ENCODE results near the gene THBD. TPM values are rescaled to one million over a fixed set of nuclear protein-coding genes. Genes with fewer than 3 reads are reported as not detected.

The THBD gene
- total RNA-seq, 1 experiment from 2014 or later = not detected

- CTCF ChIA-PET = no interaction called here
- DNase-seq = no peak
- no peaks in the 10 kb centered on the region for H3K4me1 Mint-ChIP-seq (ENCODE audit: low read depth, unreplicated experiment)
- H3K36me3 Mint-ChIP-seq (ENCODE audit: insufficient read depth, unreplicated experiment) = no peaks in the 10 kb centered on the region
- no peaks in the 10 kb centered on the region for H3K27me3 Mint-ChIP-seq (ENCODE audit: unreplicated experiment)
- no peaks in the 10 kb centered on the region for H3K9me3 Mint-ChIP-seq (ENCODE audit: low read depth, unreplicated experiment)
- no peak for TF ChIP-seq CTCF (IDR thresholded peaks at IDR 0.05; ENCODE audit: unreplicated experiment)
- intact Hi-C loops (cut with micrococcal nuclease; ENCODE audit: unreplicated experiment) = no loop called here
- no peak overlapping the region for H3K27ac Mint-ChIP-seq (ENCODE audit: unreplicated experiment)
- no TSS peak for BruUV-seq (replicated peaks)
- H3K4me3 Mint-ChIP-seq (ENCODE audit: low read depth, unreplicated experiment) = no peak overlapping the region
These were observed 29.0 kb downstream of the THBD start for GRCh38 chr20:23020230-23021018.

- TF ChIP-seq CTCF (IDR thresholded peaks at IDR 0.05; ENCODE audit: unreplicated experiment) = no peak
- intact Hi-C loops (cut with micrococcal nuclease; ENCODE audit: unreplicated experiment) = no loop called here
- no peaks in the 10 kb centered on the region for H3K4me1 Mint-ChIP-seq (ENCODE audit: low read depth, unreplicated experiment)
- H3K27ac Mint-ChIP-seq (ENCODE audit: unreplicated experiment) = no peak overlapping the region
- no peaks in the 10 kb centered on the region for H3K36me3 Mint-ChIP-seq (ENCODE audit: insufficient read depth, unreplicated experiment)
- no peaks in the 10 kb centered on the region for H3K27me3 Mint-ChIP-seq (ENCODE audit: unreplicated experiment)
- H3K4me3 Mint-ChIP-seq (ENCODE audit: low read depth, unreplicated experiment) = no peak overlapping the region
- no peaks in the 10 kb centered on the region for H3K9me3 Mint-ChIP-seq (ENCODE audit: low read depth, unreplicated experiment)
- CTCF ChIA-PET = no interaction called here
- no peak for DNase-seq
- no TSS peak for BruUV-seq (replicated peaks)
These were observed 30.1 kb downstream of the THBD start for GRCh38 chr20:23019403-23019802.

- no peak for DNase-seq
- Mint-ChIP-seq H3K36me3 (ENCODE audit: insufficient read depth, unreplicated experiment) (no peaks in the 10 kb centered on the region), H3K27me3 (ENCODE audit: unreplicated experiment) (no peaks in the 10 kb centered on the region), H3K4me1 (ENCODE audit: low read depth, unreplicated experiment) (no peaks in the 10 kb centered on the region), H3K4me3 (ENCODE audit: low read depth, unreplicated experiment) (no peak overlapping the region), H3K9me3 (ENCODE audit: low read depth, unreplicated experiment) (no peaks in the 10 kb centered on the region), H3K27ac (ENCODE audit: unreplicated experiment) (no peak overlapping the region)
- BruUV-seq (replicated peaks) = no TSS peak
- intact Hi-C loops (cut with micrococcal nuclease; ENCODE audit: unreplicated experiment) = no loop called here
- no peak for TF ChIP-seq CTCF (IDR thresholded peaks at IDR 0.05; ENCODE audit: unreplicated experiment)
- CTCF ChIA-PET = no interaction called here
These were observed 30.5 kb downstream of the THBD start for GRCh38 chr20:23018941-23019340.

- TF ChIP-seq CTCF (IDR thresholded peaks at IDR 0.05; ENCODE audit: unreplicated experiment) = no peak
- no peaks in the 10 kb centered on the region for H3K36me3 Mint-ChIP-seq (ENCODE audit: insufficient read depth, unreplicated experiment)
- H3K9me3 Mint-ChIP-seq (ENCODE audit: low read depth, unreplicated experiment) = no peaks in the 10 kb centered on the region
- CTCF ChIA-PET = no interaction called here
- intact Hi-C loops (cut with micrococcal nuclease; ENCODE audit: unreplicated experiment) = no loop called here
- H3K27me3 Mint-ChIP-seq (ENCODE audit: unreplicated experiment) = no peaks in the 10 kb centered on the region
- H3K4me3 Mint-ChIP-seq (ENCODE audit: low read depth, unreplicated experiment) = no peak overlapping the region
- DNase-seq = no peak
- H3K27ac Mint-ChIP-seq (ENCODE audit: unreplicated experiment) = no peak overlapping the region
- BruUV-seq (replicated peaks) = no TSS peak
- H3K4me1 Mint-ChIP-seq (ENCODE audit: low read depth, unreplicated experiment) = no peaks in the 10 kb centered on the region
These were observed 31.0 kb downstream of the THBD start for GRCh38 chr20:23018432-23018831.

Measured in Calu3 (cell line).